ENCODE results near the gene HCK. TPM values are rescaled to one million over a fixed set of nuclear protein-coding genes. Genes with fewer than 3 reads are reported as not detected.
"Not testable (repeated sequence)": the region's sequence is repeated elsewhere in the genome, so short reads cannot be mapped to it uniquely, and the experiment has no call there.

The HCK gene
- total RNA-seq, 1 experiment from 2014 or later: 16.9 TPM

DNA sequence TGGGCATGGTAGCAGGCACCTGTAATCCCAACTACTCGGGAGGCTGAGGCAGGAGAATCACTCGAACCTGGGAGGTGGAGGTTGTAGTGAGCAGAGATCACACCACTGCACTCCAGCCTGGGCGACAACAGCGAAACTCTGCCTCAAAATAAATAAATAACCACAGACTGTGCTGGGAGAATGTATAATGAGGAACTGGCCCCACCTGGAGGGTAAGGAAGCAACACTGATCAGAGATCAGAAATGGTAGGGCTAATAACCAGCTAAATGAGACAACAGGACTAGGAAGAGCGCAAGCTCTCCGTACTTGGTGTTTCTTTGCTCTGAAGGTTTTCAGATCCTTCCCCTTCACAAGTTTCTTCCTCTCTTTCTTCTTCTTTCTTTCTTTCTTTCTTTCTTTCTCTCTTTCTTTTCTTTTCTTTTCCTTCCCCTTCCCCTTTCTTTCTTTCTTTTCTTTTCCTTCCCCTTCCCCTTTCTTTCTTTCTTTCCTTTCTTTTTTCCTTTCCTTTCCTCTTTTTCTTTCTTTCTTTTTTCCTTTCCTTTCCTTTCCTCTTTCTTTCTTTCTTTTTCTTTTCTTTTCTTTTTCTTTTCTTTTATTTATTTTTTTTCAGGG lies 27.3 kb upstream of the HCK start:
- Histone ChIP-seq H3K9me2 (replicated peaks; ENCODE audit: insufficient read depth, low read length) (no peaks in the 10 kb centered on the region), H2AFZ (ENCODE audit: low read length) (no peak overlapping the region), H3K9me3 (ENCODE audit: low read length) (no peaks in the 10 kb centered on the region), H4K20me1 (ENCODE audit: insufficient read depth, low read depth, low read length) (no peaks in the 10 kb centered on the region), H3K27ac (ENCODE audit: low read length) (no peak overlapping the region), H3K36me3 (ENCODE audit: insufficient read depth, low read length) (no peaks in the 10 kb centered on the region), H3K4me3 (ENCODE audit: low read length) (no peak overlapping the region), H3K79me2 (ENCODE audit: low read length) (no peaks in the 10 kb centered on the region), H3K9ac (ENCODE audit: low read length) (no peak overlapping the region), H3K27me3 (ENCODE audit: low read length) (no peaks in the 10 kb centered on the region), H3K4me1 (ENCODE audit: low read length) (no peaks in the 10 kb centered on the region), H3K4me2 (ENCODE audit: low read depth, low read length, poor library complexity, severe bottlenecking) (no peak overlapping the region)
- no peak for DNase-seq

DNA sequence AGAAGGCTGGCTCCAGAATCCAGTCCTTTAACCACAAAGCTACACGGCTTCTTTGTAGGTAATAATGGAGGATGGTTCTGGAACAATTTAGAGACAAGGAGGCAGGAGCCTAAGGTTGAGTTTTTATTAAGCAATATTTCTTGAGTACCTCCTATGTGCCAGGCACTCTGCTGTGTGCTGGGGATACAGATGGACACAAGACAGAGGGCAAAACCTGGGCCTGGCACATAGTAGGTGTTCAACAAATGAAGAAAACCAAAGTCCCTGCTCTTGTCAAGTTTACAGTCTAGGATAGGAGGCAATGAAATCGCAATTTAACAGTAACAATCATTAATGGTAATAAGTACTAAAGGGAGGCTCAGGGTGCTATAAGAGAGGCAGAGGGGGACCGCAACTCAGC lies 24.4 kb upstream of the HCK start:
- Histone ChIP-seq H3K9me3 (ENCODE audit: low read length) (no peaks in the 10 kb centered on the region), H2AFZ (ENCODE audit: low read length) (no peak overlapping the region), H3K9ac (ENCODE audit: low read length) (no peak overlapping the region), H3K79me2 (ENCODE audit: low read length) (no peaks in the 10 kb centered on the region), H3K9me2 (replicated peaks; ENCODE audit: insufficient read depth, low read length) (no peaks in the 10 kb centered on the region), H3K4me2 (ENCODE audit: low read depth, low read length, poor library complexity, severe bottlenecking) (no peak overlapping the region), H3K4me1 (ENCODE audit: low read length) (peaks cover 16% of the 10 kb centered on the region), H3K4me3 (ENCODE audit: low read length) (no peak overlapping the region), H3K27me3 (ENCODE audit: low read length) (no peaks in the 10 kb centered on the region), H3K27ac (ENCODE audit: low read length) (no peak overlapping the region), H3K36me3 (ENCODE audit: insufficient read depth, low read length) (no peaks in the 10 kb centered on the region), H4K20me1 (ENCODE audit: insufficient read depth, low read depth, low read length) (no peaks in the 10 kb centered on the region)
- no peak for DNase-seq

DNA sequence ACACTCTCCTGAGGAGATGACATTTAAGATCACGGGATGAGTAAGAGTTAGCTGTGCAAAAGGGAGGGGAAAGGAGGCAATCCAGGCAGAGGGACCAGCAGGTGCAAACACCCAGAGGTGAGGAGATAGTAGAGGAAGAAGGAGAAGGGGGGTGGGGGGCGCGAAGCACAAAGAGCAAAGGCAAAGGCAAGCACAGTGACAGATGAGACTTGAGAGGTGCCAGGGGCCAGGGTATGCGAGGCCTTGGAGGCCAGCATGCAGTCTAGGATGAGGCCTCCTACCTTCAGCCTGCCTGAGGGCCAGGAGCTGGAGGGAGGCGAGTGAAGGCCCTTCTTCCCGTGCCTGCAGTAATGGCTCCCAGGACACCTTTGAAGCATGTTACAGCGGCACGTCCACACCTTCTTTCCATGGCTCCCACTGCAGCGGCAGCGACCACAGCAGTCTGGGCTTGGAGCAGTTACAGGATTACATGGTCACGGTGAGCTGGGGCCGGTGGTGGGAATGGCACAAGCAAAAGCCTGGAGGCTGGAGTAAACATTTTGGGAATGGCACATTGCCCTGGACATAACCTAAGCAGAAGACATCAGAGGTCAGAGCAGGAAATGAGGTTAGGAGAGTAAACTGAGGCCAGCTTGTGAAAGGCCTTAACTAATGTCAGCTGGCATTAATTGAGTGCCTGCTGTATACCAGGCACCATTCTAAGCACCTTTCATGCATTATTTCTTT lies 23.2 kb upstream of the HCK start:
- no peaks in the 10 kb centered on the region for H4K20me1 ChIP-seq (ENCODE audit: insufficient read depth, low read depth, low read length)
- H3K9me3 ChIP-seq (ENCODE audit: low read length): no peaks in the 10 kb centered on the region
- no peak overlapping the region for H3K27ac ChIP-seq (ENCODE audit: low read length)
- no peak for DNase-seq
- H3K36me3 ChIP-seq (ENCODE audit: insufficient read depth, low read length): no peaks in the 10 kb centered on the region
- H3K79me2 ChIP-seq (ENCODE audit: low read length): no peaks in the 10 kb centered on the region
- no peak overlapping the region for H3K4me2 ChIP-seq (ENCODE audit: low read depth, low read length, poor library complexity, severe bottlenecking)
- no peaks in the 10 kb centered on the region for H3K9me2 ChIP-seq (replicated peaks; ENCODE audit: insufficient read depth, low read length)
- no peak overlapping the region for H3K4me3 ChIP-seq (ENCODE audit: low read length)
- H2AFZ ChIP-seq (ENCODE audit: low read length): no peak overlapping the region
- no peaks in the 10 kb centered on the region for H3K27me3 ChIP-seq (ENCODE audit: low read length)
- peaks cover 27% of the 10 kb centered on the region for H3K4me1 ChIP-seq (ENCODE audit: low read length)
- no peak overlapping the region for H3K9ac ChIP-seq (ENCODE audit: low read length)

DNA sequence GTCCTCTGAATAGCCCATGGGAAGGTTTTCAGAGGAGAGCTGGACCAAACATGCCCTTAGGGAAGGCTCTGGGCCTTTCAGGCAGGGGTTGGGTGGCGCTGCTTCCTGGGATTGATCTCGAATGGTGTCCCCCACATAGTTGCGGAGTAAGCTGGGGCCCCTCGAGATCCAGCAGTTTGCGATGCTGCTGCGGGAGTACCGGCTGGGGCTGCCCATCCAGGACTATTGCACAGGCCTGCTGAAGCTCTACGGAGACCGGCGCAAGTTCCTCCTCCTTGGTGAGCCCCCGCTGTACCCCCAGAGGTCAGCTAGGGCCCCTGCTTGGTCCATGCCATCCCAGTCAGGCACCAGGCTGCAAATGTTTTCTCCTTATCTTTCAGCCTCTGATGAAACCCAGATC lies 22.5 kb upstream of the HCK start:
- no peaks in the 10 kb centered on the region for H3K9me3 ChIP-seq (ENCODE audit: low read length)
- H3K27ac ChIP-seq (ENCODE audit: low read length): no peak overlapping the region
- H3K9ac ChIP-seq (ENCODE audit: low read length): no peak overlapping the region
- no peaks in the 10 kb centered on the region for H4K20me1 ChIP-seq (ENCODE audit: insufficient read depth, low read depth, low read length)
- DNase-seq: no peak
- no peaks in the 10 kb centered on the region for H3K27me3 ChIP-seq (ENCODE audit: low read length)
- peaks cover 35% of the 10 kb centered on the region for H3K4me1 ChIP-seq (ENCODE audit: low read length)
- H3K79me2 ChIP-seq (ENCODE audit: low read length): no peaks in the 10 kb centered on the region
- H3K36me3 ChIP-seq (ENCODE audit: insufficient read depth, low read length): no peaks in the 10 kb centered on the region
- no peak overlapping the region for H3K4me2 ChIP-seq (ENCODE audit: low read depth, low read length, poor library complexity, severe bottlenecking)
- H3K9me2 ChIP-seq (replicated peaks; ENCODE audit: insufficient read depth, low read length): no peaks in the 10 kb centered on the region
- no peak overlapping the region for H2AFZ ChIP-seq (ENCODE audit: low read length)
- H3K4me3 ChIP-seq (ENCODE audit: low read length): no peak overlapping the region

DNA sequence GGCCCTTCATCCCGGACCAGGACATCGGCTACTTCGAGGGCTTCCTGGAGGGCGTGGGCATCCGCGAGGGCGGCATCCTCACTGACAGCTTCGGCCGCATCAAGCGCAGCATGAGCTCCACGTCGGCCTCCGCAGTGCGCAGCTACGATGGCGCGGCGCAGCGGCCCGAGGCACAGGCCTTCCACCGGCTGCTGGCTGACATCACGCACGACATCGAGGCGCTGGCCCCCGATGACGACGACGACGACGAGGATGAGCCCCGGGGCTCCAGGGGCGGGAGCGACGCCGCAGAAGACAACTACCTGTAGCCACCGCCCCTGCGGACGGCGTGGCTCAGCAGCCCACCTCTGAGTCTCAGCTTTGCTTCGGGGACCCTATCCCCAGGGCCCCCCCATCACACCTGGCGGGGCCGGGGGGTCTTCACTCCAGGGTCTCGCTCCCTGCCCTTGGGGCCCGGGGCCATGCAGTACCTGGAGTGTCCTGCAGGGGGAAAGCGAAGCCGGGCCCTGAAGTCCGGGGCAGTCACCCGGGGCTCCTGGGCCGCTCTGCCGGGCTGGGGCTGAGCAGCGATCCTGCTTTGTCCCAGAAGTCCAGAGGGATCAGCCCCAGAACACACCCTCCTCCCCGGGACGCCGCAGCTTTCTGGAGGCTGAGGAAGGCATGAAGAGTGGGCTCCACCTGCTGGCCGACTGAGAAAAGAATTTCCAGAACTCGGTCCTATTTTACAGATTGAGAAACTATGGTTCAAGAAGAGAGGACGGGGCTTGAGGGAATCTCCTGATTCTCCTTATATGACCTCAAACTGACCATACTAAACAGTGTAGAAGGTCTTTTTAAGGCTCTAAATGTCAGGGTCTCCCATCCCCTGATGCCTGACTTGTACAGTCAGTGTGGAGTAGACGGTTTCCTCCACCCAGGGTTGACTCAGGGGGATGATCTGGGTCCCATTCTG lies 20.8 kb upstream of the HCK start:
- H3K79me2 ChIP-seq (ENCODE audit: low read length): no peaks in the 10 kb centered on the region
- peak overlapping the region; percentile 66 for H3K9ac ChIP-seq (ENCODE audit: low read length)
- H3K36me3 ChIP-seq (ENCODE audit: insufficient read depth, low read length): no peaks in the 10 kb centered on the region
- peak; percentile 86 for DNase-seq
- H3K9me2 ChIP-seq (replicated peaks; ENCODE audit: insufficient read depth, low read length): no peaks in the 10 kb centered on the region
- peak overlapping the region; percentile 48; the same call in 1 of the 2 replicates for H3K4me3 ChIP-seq (ENCODE audit: low read length)
- H3K4me1 ChIP-seq (ENCODE audit: low read length): peaks cover 52% of the 10 kb centered on the region
- no peaks in the 10 kb centered on the region for H3K9me3 ChIP-seq (ENCODE audit: low read length)
- no peaks in the 10 kb centered on the region for H3K27me3 ChIP-seq (ENCODE audit: low read length)
- peak overlapping the region; percentile 91 for H3K4me2 ChIP-seq (ENCODE audit: low read depth, low read length, poor library complexity, severe bottlenecking)
- H2AFZ ChIP-seq (ENCODE audit: low read length): peak overlapping the region; percentile 51
- peak overlapping the region; percentile 94 for H3K27ac ChIP-seq (ENCODE audit: low read length)
- H4K20me1 ChIP-seq (ENCODE audit: insufficient read depth, low read depth, low read length): no peaks in the 10 kb centered on the region

DNA sequence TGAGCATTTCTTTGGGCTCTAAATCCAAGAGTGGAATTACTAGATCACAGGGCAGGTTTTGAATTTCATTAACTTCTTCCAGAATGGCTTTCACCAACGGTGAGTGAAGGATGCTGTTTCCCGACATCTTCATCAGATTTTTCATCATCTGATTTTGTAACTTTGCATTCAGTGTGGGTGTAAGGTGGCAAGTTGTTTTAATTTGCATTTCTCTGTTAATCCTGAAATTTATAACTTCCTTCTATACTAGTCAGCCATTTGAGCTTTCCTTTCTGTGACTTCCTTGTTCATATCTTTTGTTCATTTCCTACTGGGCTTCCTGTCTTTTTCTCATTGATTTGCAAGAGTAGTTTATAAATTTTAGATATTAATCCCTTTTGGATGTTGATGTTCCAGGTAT lies 18.7 kb upstream of the HCK start:
- Histone ChIP-seq H3K27ac (ENCODE audit: low read length) (peak overlapping the region; percentile 94), H3K9ac (ENCODE audit: low read length) (peak overlapping the region; percentile 66), H4K20me1 (ENCODE audit: insufficient read depth, low read depth, low read length) (no peaks in the 10 kb centered on the region), H3K79me2 (ENCODE audit: low read length) (no peaks in the 10 kb centered on the region), H2AFZ (ENCODE audit: low read length) (peak overlapping the region; percentile 22; the same call in 1 of the 2 replicates), H3K9me3 (ENCODE audit: low read length) (no peaks in the 10 kb centered on the region), H3K27me3 (ENCODE audit: low read length) (no peaks in the 10 kb centered on the region), H3K4me3 (ENCODE audit: low read length) (peak overlapping the region; percentile 49), H3K9me2 (replicated peaks; ENCODE audit: insufficient read depth, low read length) (no peaks in the 10 kb centered on the region), H3K4me1 (ENCODE audit: low read length) (peaks cover 72% of the 10 kb centered on the region), H3K4me2 (ENCODE audit: low read depth, low read length, poor library complexity, severe bottlenecking) (peak overlapping the region; percentile 91), H3K36me3 (ENCODE audit: insufficient read depth, low read length) (no peaks in the 10 kb centered on the region)
- DNase-seq: peak; percentile 68

DNA sequence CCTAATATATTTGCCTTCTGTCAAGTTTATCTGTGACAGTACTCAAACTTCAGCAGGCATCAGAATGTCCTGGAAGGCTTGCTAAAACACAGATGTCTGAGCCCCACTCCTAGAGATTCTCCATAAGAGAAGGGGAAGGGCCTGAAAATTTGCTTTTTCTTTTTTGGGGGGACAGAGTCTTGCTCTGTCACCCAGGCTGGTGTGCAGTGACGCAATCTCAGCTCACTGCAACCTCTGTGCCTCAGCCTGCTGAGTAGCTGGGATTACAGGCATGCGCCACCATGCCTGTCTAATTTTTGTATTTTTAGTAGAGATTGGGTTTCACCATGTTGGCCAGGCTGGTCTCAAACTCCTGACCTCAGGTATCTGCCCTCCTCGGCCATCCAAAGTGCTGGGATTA lies 18.3 kb upstream of the HCK start:
- Histone ChIP-seq H2AFZ (ENCODE audit: low read length) (peak overlapping the region; percentile 22; the same call in 1 of the 2 replicates), H3K4me1 (ENCODE audit: low read length) (peaks cover 76% of the 10 kb centered on the region)
- not testable (repeated sequence) for H3K36me3 ChIP-seq (ENCODE audit: insufficient read depth, low read length)

More for the DNA sequence above, 18.3 kb upstream of the HCK start:
- peak overlapping the region; percentile 91 for H3K4me2 ChIP-seq (ENCODE audit: low read depth, low read length, poor library complexity, severe bottlenecking)
- DNase-seq: peak; percentile 76
- H3K27me3 ChIP-seq (ENCODE audit: low read length); H4K20me1 ChIP-seq (ENCODE audit: insufficient read depth, low read depth, low read length); H3K79me2 ChIP-seq (ENCODE audit: low read length); H3K9me3 ChIP-seq (ENCODE audit: low read length); H3K9me2 ChIP-seq (replicated peaks; ENCODE audit: insufficient read depth, low read length): not testable (repeated sequence)
- peak overlapping the region; percentile 94 for H3K27ac ChIP-seq (ENCODE audit: low read length)
- H3K9ac ChIP-seq (ENCODE audit: low read length): peak overlapping the region; percentile 66
- H3K4me3 ChIP-seq (ENCODE audit: low read length): peak overlapping the region; percentile 49
